ENCODE data around the gene ALDH3B1.

DNA sequence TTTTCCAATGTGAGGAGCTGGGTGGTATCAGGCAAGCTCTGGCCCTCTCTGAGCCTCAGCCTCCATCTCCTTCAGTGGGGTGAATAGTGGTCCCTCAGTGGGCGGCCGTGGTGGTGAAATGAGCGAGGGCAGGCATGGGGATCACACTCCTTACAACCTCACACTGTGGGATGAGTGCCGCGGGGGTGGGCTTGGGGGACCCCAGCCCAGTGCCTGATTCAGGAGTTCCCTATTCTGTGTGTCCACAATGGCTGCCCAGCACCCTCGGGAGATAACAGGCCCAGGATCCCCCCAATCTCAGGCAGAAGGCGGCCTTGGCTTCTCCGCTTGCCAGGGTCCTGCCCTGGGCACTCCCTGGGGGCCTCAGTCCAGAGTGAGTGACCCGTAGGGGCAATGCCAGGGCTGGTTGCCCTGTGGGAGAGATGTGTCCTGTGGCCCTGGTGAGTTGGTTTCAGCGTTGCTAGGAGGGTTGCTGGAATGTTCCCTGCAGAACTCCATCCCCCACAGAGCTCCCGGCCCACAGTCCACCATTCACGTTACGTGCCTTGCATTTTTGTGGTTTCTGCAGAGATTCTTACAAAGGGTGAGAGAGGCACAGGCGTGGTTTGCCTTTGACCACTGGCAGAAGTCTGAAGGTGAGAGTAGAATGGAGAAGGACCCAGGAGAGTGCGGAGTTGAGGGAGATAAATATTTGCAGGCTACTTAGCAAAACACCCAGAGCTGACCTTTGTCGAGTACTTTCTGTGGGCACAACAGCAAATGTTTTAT, 2.9 kb downstream of the ALDH3B1 start:
- TF ChIP-seq, protein P1, sequence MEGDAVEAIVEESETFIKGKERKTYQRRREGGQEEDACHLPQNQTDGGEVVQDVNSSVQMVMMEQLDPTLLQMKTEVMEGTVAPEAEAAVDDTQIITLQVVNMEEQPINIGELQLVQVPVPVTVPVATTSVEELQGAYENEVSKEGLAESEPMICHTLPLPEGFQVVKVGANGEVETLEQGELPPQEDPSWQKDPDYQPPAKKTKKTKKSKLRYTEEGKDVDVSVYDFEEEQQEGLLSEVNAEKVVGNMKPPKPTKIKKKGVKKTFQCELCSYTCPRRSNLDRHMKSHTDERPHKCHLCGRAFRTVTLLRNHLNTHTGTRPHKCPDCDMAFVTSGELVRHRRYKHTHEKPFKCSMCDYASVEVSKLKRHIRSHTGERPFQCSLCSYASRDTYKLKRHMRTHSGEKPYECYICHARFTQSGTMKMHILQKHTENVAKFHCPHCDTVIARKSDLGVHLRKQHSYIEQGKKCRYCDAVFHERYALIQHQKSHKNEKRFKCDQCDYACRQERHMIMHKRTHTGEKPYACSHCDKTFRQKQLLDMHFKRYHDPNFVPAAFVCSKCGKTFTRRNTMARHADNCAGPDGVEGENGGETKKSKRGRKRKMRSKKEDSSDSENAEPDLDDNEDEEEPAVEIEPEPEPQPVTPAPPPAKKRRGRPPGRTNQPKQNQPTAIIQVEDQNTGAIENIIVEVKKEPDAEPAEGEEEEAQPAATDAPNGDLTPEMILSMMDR (IDR thresholded peaks at IDR 0.05) = no peak
- no peak for TF ChIP-seq POLR2A (IDR thresholded peaks at IDR 0.05)

Measured in lower leg skin (tissue), 3 donors.